Spinal cord (tissue), 10 donors: ENCODE data around the gene SLC9C1. TPM values are rescaled to one million over a fixed set of nuclear protein-coding genes. Genes with fewer than 3 reads are reported as not detected.
"Not testable (repeated sequence)": the region's sequence is repeated elsewhere in the genome, so short reads cannot be mapped to it uniquely, and the experiment has no call there.

Experiments used
- DNase-seq, 6 donors: peaks; one replicate each; pipeline versions ENCODE4 v3.0.0 to v3.0.0-alpha.2; 2013 to 2015; ENCODE audit warnings: low spot score in 6 of 6, low read depth in 4 of 6
- H3K27ac ChIP-seq: one replicate; pipeline ENCODE4 v1.5.1; 2013; ENCODE audit warnings: low read depth, low read length, control low read depth
- H3K27me3 ChIP-seq: one replicate; pipeline ENCODE4 v1.6.1; 2013; ENCODE audit warnings: low read length; ENCODE audit not compliant: control insufficient read depth, insufficient read depth
- H3K36me3 ChIP-seq: one replicate; pipeline ENCODE4 v1.6.1; 2013; ENCODE audit warnings: low read length; ENCODE audit not compliant: control insufficient read depth, insufficient read depth
- H3K4me1 ChIP-seq: one replicate; pipeline ENCODE4 v1.6.1; 2013; ENCODE audit warnings: low read length; ENCODE audit not compliant: control insufficient read depth, insufficient read depth
- H3K4me3 ChIP-seq: one replicate; pipeline ENCODE4 v1.5.1; 2013; ENCODE audit warnings: low read depth, low read length, control low read depth
- H3K9me3 ChIP-seq: one replicate; pipeline ENCODE4 v1.6.1; 2013; ENCODE audit warnings: low read length; ENCODE audit not compliant: control insufficient read depth, insufficient read depth
- WGBS: methylation state at CpG from one replicate; pipeline ENCODE4 v1.1.5; 2013; ENCODE audit warnings: missing lambda C conversion rate; ENCODE audit not compliant: insufficient coverage; 5-methylcytosine and 5-hydroxymethylcytosine counted together
- polyA plus RNA-seq, 2 donors: library from polyadenylated mRNA; unstranded; fragments of 120-200 nt; gene quantifications; one replicate each; pipeline ENCODE4 v1.2.1, GENCODE V29; 2013; ENCODE audit not compliant: insufficient read length in 2 of 2
- total RNA-seq, 2 donors: library from RNA; depleted of rRNA in 1 of 2; stranded (reverse); fragments of 120-200 nt in 1 of 2; fragments of >200 nt in 1 of 2; gene quantifications; one replicate each; pipeline versions ENCODE4 v1.2.3 to v1.2.4, GENCODE V29; 2013 to 2014
- donor health status: healthy.

Gene SLC9C1
- total and polyA plus RNA-seq, 4 donors: 0.12 to 0.72 (median 0.45) TPM

GRCh38 chr3:112230033-112230432 lies 64.0 kb downstream of the SLC9C1 start:
- no peaks in the 10 kb centered on the region for H3K36me3 ChIP-seq
- no peak for DNase-seq
- peaks cover 3% of the 10 kb centered on the region for H3K9me3 ChIP-seq
- no peaks in the 10 kb centered on the region for H3K4me1 ChIP-seq
- no peak overlapping the region for H3K4me3 ChIP-seq
- H3K27ac ChIP-seq: no peak overlapping the region
- no peaks in the 10 kb centered on the region for H3K27me3 ChIP-seq
- 100% methylated on average over 1 of the region's 1 CpG for WGBS

- no CpG with 5 or more reads among the region's 1 CpG for WGBS
- Histone ChIP-seq H3K27ac (no peak overlapping the region), H3K9me3 (peaks cover 3% of the 10 kb centered on the region), H3K4me1 (no peaks in the 10 kb centered on the region), H3K36me3 (no peaks in the 10 kb centered on the region), H3K27me3 (no peaks in the 10 kb centered on the region), H3K4me3 (no peak overlapping the region)
- peak in 1 of 6 donors; percentile 2 for DNase-seq
These were observed 65.2 kb downstream of the SLC9C1 start for GRCh38 chr3:112228786-112229185.

- no peaks in the 10 kb centered on the region for H3K27me3 ChIP-seq
- no CpG with 5 or more reads among the region's 3 CpGs for WGBS
- no peak overlapping the region for H3K4me3 ChIP-seq
- no peak overlapping the region for H3K27ac ChIP-seq
- H3K9me3 ChIP-seq: no peaks in the 10 kb centered on the region
- no peak for DNase-seq
- no peaks in the 10 kb centered on the region for H3K4me1 ChIP-seq
- H3K36me3 ChIP-seq: no peaks in the 10 kb centered on the region
These were observed 93.7 kb downstream of the SLC9C1 start for GRCh38 chr3:112200317-112200666.

GRCh38 chr3:112199622-112200316 lies 94.2 kb downstream of the SLC9C1 start:
- 86% methylated on average over 3 of the region's 5 CpGs for WGBS
- H3K4me1 ChIP-seq: no peaks in the 10 kb centered on the region
- no peak overlapping the region for H3K27ac ChIP-seq

GRCh38 chr3:112197131-112197530 lies 96.9 kb downstream of the SLC9C1 start:
- Histone ChIP-seq H3K4me3 (no peak overlapping the region), H3K27me3 (no peaks in the 10 kb centered on the region), H3K9me3 (peaks cover 5% of the 10 kb centered on the region), H3K27ac (no peak overlapping the region), H3K36me3 (no peaks in the 10 kb centered on the region), H3K4me1 (no peaks in the 10 kb centered on the region)
- no peak for DNase-seq
- WGBS: 60% methylated on average over 1 of the region's 1 CpG

More at GRCh38 chr3:112199622-112200316, 94.2 kb downstream of the SLC9C1 start:
- no peak for DNase-seq
- Histone ChIP-seq H3K4me3 (no peak overlapping the region), H3K36me3 (no peaks in the 10 kb centered on the region), H3K27me3 (no peaks in the 10 kb centered on the region), H3K9me3 (peaks cover 1% of the 10 kb centered on the region)

- no peak for DNase-seq
- no CpG with 5 or more reads among the region's 1 CpG for WGBS
- no peak overlapping the region for H3K4me3 ChIP-seq
These were observed 106.7 kb downstream of the SLC9C1 start for GRCh38 chr3:112187300-112187699.

GRCh38 chr3:112185423-112186035 lies 108.5 kb downstream of the SLC9C1 start:
- not testable (repeated sequence) for H3K36me3 ChIP-seq, H3K9me3 ChIP-seq, H3K27ac ChIP-seq, H3K27me3 ChIP-seq, H3K4me1 ChIP-seq
- DNase-seq: peak in 2 of 6 donors; percentile 24 to 25
- H3K4me3 ChIP-seq: peak overlapping the region; percentile 18
- under 1% methylated on average over 21 of the region's 42 CpGs for WGBS

More at GRCh38 chr3:112187300-112187699, 106.7 kb downstream of the SLC9C1 start:
- H3K27ac ChIP-seq: no peak overlapping the region
- no peaks in the 10 kb centered on the region for H3K27me3 ChIP-seq
- no peaks in the 10 kb centered on the region for H3K9me3 ChIP-seq
- no peaks in the 10 kb centered on the region for H3K36me3 ChIP-seq
- H3K4me1 ChIP-seq: peaks cover 3% of the 10 kb centered on the region

- Histone ChIP-seq H3K4me1 (no peaks in the 10 kb centered on the region), H3K27ac (no peak overlapping the region), H3K27me3 (no peaks in the 10 kb centered on the region), H3K36me3 (no peaks in the 10 kb centered on the region), H3K4me3 (no peak overlapping the region), H3K9me3 (no peaks in the 10 kb centered on the region)
- WGBS: 80% methylated on average over 6 of the region's 6 CpGs
- no peak for DNase-seq
These were observed 118.4 kb downstream of the SLC9C1 start for GRCh38 chr3:112175646-112176045.

GRCh38 chr3:112175037-112175436 lies 119.0 kb downstream of the SLC9C1 start:
- Histone ChIP-seq H3K4me3 (no peak overlapping the region), H3K4me1 (no peaks in the 10 kb centered on the region), H3K27ac (no peak overlapping the region), H3K9me3 (no peaks in the 10 kb centered on the region), H3K36me3 (no peaks in the 10 kb centered on the region), H3K27me3 (no peaks in the 10 kb centered on the region)
- 97% methylated on average over 5 of the region's 5 CpGs for WGBS
- no peak for DNase-seq

GRCh38 chr3:112171144-112171543 lies 122.9 kb downstream of the SLC9C1 start:
- Histone ChIP-seq H3K4me1 (no peaks in the 10 kb centered on the region), H3K27ac (no peak overlapping the region), H3K4me3 (no peak overlapping the region), H3K9me3 (no peaks in the 10 kb centered on the region), H3K36me3 (no peaks in the 10 kb centered on the region), H3K27me3 (no peaks in the 10 kb centered on the region)
- no peak for DNase-seq
- 92% methylated on average over 3 of the region's 3 CpGs for WGBS
